ENCODE measurements around the gene ADGRG6.

The ADGRG6 gene

DNA sequence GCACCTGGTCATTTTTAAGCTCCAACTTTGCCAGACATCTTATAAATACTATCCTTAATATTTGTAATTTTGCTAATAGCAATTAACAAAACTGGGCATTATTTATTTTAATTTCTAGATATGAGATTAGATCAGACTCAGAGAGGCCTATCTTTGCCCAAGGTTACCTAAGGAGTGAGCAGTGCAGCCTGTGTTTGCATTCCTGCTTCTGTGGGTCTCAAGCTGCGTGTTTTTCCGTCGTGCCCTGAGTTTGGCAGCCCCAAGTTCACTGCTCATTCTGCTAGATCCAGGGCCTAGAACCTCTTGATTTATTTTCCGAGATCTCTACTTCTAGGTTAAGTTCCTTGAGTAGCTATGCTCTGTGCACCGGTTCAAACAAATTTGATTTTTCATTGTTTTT, 11.0 kb upstream of the ADGRG6 start:
- DNase-seq: no peak

DNA sequence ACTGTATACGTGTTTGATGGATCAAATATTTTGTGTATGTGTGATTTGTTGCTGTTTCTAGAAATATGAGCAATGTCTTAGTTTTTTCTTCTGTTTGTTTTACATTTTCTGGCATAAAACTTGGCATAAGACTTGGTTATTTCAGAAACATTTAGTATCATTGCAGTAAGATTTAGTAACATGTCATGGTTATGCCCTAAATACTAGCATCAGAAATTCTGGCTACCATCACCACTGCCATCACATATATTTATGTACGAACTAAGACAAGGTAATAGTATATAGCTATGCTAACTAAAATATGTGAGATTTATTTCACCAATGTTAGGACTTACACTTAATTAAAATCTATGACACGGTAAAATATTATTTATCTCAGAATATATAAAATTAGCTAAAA, 10.3 kb upstream of the ADGRG6 start:
- no peak for DNase-seq

- no peak for DNase-seq
Measured at GRCh38 chr6:142292166-142292924, 9.5 kb upstream of the ADGRG6 start.

- DNase-seq: no peak
Measured at GRCh38 chr6:142293121-142293520, 8.7 kb upstream of the ADGRG6 start.

GRCh38 chr6:142294679-142295078, 7.1 kb upstream of the ADGRG6 start:
- no peak for DNase-seq

- DNase-seq: no peak
Measured at GRCh38 chr6:142296975-142297604, 4.7 kb upstream of the ADGRG6 start.

DNA sequence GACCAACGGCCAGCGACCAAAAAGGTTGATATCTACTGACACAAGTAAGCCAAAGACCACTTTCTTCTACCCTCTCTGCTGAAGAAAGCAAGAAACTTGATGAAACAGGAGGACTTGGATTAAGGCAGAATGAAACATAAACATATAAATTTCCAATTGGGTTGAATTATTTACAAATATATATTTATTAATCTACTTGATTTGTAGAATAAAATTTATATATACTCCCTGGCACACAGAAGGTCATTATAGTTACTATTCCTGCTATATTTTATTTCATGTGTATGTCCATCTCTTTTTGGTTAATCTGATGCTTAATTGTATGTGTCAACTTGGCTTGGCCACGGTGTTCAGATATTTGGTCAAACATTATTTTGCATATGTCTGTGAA, 4.2 kb upstream of the ADGRG6 start:
- DNase-seq: no peak

- no peak for DNase-seq
Measured at GRCh38 chr6:142297996-142298753, 3.6 kb upstream of the ADGRG6 start.

GRCh38 chr6:142300302-142300701, 1.5 kb upstream of the ADGRG6 start:
- DNase-seq: no peak

- DNase-seq: no peak
Measured at GRCh38 chr6:142300758-142301650, 803 bp upstream of the ADGRG6 start.

- no peak for DNase-seq
Measured at GRCh38 chr6:142302421-142303175, 791 bp downstream of the ADGRG6 start.

GRCh38 chr6:142303176-142303533, 1.3 kb downstream of the ADGRG6 start:
- DNase-seq: no peak

- no peak for DNase-seq
Measured at GRCh38 chr6:142304241-142304640, 2.4 kb downstream of the ADGRG6 start.

DNA sequence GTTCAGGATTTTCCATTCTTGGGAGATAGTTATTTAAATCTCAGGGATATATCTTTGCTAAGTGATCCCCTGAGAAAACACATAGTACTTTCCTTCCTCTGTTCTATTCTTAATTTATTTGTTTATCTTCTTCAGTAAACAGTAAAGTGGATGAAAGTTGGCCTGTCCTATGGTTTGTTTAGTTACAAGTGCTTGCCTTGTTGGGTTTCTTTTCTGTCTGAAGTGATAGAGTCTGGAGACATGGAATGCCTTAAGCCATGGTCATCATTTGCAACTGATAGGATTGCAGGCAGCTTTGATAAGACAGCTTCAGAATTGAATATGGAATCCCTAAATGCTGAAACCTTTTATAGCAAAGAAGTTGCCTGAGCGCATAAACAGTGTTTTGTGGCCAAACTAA, 4.9 kb downstream of the ADGRG6 start:
- no peak for DNase-seq

- no peak for DNase-seq
Measured at GRCh38 chr6:142307963-142308748, 6.3 kb downstream of the ADGRG6 start.

DNA sequence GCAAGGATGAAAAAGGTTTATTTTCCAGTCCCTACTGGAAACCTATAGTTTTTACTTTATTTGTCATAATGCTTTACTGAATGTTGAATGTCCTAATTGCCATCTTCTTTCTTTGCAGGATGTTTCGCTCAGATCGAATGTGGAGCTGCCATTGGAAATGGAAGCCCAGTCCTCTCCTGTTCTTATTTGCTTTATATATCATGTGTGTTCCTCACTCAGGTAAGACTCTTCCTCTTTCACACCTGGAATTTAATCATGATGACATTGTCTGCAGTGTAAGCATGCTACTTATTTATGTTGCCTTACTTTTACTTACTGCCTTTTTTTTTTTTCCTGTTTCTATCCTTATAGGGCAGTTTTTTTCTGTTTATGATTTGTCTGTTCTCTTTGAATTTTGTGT, 7.6 kb downstream of the ADGRG6 start:
- no peak for DNase-seq

- no peak for DNase-seq
Measured at GRCh38 chr6:142313284-142313683, 11.5 kb downstream of the ADGRG6 start.

GRCh38 chr6:142316791-142317368, 15.1 kb downstream of the ADGRG6 start:
- DNase-seq: no peak

DNA sequence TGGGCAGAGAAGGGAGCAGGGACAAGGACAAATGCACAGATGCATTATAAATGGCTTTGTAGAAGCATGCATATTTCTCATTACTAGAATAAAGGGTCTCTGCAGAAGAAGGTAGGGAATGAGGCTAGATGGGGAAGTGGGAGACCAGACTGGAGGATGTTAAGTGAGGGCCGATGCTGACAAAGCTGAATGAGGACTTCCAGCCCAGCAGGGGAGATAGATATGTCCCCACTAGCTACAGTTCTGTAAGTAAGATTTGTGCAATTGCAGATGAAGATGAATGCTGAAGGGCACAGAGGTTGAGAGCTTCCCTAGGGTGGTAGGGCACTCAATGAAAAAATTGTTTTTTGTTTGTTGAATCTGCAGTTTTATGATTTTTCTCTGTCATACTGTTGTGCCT, 16.9 kb downstream of the ADGRG6 start:
- DNase-seq: no peak

DNA sequence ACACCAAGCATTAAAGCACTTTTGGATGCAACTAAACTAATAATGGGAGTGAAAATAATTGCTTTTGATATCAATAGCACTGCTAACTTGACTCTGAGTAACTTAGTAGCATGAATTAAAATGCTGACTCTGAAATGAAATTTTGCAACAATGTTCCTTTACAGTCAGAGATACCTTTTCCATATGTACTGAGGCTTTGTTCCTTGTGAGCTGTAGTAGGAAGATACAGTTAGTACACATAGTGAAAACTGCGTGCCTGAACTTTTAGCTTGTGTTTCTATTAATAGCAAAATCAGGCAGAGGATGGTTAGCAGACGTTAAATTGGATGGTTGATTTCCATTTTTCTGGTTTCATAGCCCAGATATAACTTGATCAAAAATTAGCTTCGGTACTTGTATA, 18.6 kb downstream of the ADGRG6 start:
- DNase-seq: no peak
